GM18519 (cell line): ENCODE results near the gene LRRC7.
"Not testable (repeated sequence)": the region's sequence is repeated elsewhere in the genome, so short reads cannot be mapped to it uniquely, and the experiment has no call there.

Source experiments
- ATAC-seq: cut with Tn5 transposase; IDR thresholded peaks from one replicate; pipeline ENCODE4 v1.9.1; 2021; ENCODE audit warnings: mild to moderate bottlenecking, moderate library complexity; ENCODE audit not compliant: unreplicated experiment, low FRiP score

The LRRC7 gene

GRCh38 chr1:69932760-69933159 lies 365.0 kb downstream of the LRRC7 start:
- no peak for ATAC-seq

DNA sequence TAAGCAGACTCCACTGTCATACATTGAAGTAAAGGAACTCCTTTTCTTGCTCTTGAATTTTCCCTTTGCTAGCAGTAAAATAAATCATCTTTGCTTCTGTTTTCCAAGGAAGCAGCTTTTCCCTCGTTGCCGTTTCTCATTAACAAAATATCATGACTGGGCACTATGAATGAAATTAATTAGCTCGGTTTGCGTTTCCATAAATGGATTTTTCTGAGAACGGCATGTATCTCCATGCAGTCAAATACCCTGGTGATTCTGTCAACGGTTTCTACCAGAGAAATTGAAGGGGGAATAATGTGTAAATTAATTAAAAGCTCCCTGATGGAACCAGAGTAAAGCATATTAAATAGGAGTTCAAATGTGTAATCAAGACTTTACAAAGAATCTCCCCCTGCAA lies 372.5 kb downstream of the LRRC7 start:
- no peak for ATAC-seq

- ATAC-seq, result no peak
Observed at GRCh38 chr1:69940816-69941215, 373.1 kb downstream of the LRRC7 start.

DNA sequence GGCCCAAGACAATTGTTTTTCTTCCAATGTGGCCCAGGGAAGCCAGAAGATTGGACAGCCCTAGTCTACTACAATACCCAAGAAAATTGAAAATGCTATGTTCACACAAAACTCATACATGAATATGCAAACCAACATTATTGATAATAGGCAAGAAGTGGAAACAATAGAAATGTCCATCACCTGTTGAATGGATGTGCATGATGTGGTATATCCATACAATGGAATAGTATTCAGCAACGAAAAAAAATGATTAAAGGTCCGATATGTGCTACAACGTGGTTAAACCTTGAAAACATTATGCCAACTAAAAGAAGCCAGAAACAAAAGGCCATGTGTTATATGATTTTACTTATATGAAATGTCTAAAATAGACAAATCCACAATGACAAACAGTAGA lies 375.3 kb downstream of the LRRC7 start:
- ATAC-seq, result no peak

- ATAC-seq, result no peak
Observed at GRCh38 chr1:69946935-69947334, 379.2 kb downstream of the LRRC7 start.

DNA sequence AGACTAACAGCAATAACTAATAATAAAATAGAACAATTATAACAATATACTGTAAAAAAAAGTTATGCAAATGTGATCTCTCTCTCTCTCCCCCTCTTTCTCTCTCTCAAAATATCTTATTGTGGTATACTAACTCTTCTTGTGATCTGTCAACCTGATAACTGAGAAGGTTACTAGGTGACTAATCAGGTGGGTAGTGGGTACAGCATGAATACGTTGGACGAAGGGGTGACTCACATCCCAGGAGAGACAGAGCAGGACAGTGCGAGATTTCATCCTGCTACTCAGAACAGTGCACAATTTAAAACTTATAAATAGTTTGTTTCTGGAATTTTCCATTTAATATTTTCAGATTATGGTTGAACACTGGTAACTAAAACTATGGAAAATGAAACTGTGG lies 380.1 kb downstream of the LRRC7 start:
- ATAC-seq, result no peak

GRCh38 chr1:69952676-69953075 lies 385.0 kb downstream of the LRRC7 start:
- ATAC-seq, result no peak

DNA sequence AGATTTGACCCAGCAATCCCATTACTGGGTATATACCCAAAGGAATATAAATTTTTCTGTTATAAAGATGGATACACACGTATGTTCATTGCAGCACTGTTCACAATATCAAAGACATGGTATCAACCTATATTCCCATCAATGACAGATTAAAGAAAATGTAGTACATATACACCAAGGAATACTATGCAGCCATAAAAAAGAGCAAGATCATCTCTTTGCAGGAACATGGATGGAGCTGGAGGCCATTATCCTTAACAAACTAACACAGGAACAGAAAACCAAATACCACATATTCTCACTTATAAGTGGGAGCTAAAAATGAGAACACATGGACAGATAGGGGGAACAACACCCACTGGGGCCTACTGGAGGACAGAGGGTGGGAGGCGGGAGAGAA lies 394.7 kb downstream of the LRRC7 start:
- not testable (repeated sequence) for ATAC-seq

DNA sequence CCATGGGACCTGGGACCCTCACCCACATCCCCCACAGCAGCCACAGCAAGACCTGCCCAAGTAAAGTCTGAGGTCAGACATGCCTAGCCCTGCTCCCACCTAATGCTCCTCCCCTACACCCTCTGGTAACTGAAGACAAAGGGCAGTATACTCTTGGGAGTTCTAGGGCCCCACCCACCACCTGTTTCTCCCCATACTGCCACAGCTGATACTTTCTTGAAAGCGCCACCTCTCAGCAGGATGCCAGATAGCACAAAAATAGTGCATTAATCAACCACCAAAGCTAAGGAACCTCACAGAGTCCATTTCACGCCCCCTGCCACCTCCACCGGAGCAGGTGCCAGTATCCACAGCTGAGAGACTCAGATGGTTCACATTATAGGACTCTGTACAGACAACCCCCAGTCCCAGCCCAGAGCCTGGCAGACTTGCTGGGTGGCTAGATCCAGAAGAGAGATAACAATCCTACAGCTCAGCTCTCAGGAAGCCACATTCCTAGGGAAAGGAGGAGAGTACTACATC lies 399.6 kb downstream of the LRRC7 start:
- ATAC-seq, result no peak

GRCh38 chr1:69976896-69977295 lies 409.2 kb downstream of the LRRC7 start:
- no peak for ATAC-seq

DNA sequence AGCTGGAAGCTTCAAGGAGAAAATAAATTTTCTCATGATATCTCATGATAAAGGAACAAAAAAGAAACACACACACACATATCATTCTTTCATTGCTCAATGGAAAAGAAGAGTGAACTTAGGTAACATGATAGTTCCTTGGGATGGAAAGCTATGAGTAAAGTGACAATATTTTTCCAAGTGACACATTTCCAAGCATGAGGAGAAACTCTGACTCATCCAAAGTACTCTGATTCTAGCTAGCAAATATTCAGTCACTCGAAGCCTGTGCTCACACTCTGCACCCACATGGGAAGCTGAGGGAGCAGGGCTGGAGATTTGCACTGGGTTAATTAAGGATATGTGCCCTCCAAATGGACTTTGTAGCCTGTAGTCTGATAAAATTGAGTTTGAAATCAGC lies 415.3 kb downstream of the LRRC7 start:
- ATAC-seq, result no peak

- no peak for ATAC-seq
Observed at GRCh38 chr1:69985376-69985775, 417.7 kb downstream of the LRRC7 start.

DNA sequence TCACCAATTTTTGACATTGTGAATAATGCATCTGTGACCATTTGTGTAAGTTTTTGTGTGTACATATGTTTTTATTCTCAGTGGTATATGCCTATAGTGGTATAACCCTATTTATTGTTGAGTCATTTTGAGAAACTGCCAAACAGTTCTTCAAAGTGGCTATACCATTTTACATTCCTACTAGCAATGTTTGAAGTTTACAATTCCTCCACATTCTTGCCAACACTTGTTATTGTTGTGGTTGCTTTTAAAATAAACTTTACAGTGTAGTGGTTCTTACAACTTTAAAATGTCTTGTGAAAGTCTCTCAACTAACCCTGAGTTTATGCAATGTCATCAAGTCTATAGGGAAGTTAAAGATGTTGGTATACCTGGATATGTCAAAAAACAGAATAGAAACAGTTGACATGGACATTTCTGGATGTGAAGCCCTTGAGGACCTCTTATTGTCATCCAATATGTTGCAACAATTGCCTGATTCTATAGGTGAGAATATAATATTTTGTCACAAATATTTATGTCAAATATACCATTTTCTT lies 418.2 kb downstream of the LRRC7 start:
- no peak for ATAC-seq

GRCh38 chr1:69987881-69988280 lies 420.2 kb downstream of the LRRC7 start:
- no peak for ATAC-seq

- no peak for ATAC-seq
Observed at GRCh38 chr1:69991644-69992043, 423.9 kb downstream of the LRRC7 start.

- no peak for ATAC-seq
Observed at GRCh38 chr1:69992594-69992993, 424.9 kb downstream of the LRRC7 start.

DNA sequence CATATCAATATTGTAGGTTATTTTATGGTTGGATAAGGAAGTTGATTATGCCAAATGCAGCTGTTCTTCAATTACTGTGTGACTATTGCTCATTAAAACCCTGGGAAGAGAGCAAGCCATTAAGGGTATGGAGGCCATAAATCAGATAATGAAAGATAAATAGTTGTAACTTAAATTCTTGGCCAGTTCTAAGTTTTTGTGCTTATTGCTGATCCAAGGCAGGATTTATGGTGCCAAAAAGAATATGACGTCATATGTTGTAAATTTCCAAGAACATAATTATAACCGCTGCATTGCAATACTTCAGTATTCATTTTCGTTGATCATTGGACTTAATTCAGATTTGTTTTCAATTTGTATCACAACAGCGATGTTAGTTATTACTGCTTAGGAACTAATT lies 426.1 kb downstream of the LRRC7 start:
- ATAC-seq, result no peak

DNA sequence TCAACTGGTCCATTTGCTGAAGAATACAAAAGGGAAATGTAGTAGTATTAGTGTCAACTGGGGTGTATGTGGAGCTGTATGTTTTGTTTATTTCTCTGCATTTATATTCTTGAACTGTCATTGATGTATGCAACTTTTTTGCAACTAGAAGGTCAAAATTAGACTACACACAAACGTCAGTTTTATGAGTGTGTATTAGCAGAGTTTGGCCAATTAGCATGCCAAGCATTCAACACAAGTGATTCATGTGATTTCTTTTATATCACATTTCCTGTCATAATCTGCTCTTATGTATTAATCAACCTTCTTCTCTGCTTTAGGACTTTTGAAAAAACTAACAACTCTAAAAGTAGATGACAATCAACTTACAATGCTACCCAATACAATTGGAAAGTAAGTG lies 426.5 kb downstream of the LRRC7 start:
- ATAC-seq, result no peak

- ATAC-seq, result no peak
Observed at GRCh38 chr1:69998847-69999246, 431.1 kb downstream of the LRRC7 start.

- ATAC-seq, result no peak
Observed at GRCh38 chr1:70003211-70003908, 435.6 kb downstream of the LRRC7 start.

DNA sequence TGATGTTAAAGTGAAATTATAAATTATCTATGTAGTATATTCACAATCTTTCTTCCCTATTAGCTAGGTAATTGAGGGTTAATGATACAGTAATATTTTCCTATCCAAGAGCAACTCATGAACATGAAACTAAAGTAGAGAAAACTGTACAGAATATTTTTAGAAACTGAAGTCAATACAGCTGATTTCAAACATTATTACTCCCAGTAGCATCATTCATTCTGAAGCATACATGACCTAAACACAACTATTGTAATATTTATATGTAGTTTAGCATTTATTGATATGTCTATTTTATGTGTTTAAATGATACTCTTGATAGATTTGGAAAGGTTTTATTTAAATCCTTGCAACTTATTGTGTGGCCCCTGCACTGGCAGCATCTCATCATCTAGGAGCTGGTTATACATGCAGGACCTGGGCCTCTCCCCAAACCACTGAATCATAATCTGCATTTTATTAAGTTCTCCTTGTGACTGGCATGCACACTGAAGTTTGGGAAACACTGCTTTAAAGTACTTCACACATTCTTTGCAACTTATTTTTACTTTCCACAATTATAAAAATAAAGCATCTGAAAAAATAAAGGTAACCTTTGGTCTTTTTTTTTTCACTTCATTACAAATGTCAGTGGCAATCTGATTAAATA lies 437.8 kb downstream of the LRRC7 start:
- ATAC-seq, result no peak

- ATAC-seq, result no peak
Observed at GRCh38 chr1:70008660-70009059, 440.9 kb downstream of the LRRC7 start.
